Measurements from ENCODE around the gene CNST. TPM values are rescaled to one million over a fixed set of nuclear protein-coding genes. Genes with fewer than 3 reads are reported as not detected.

The CNST gene
- total and polyA plus RNA-seq, 2 experiments from 2014 or later: 13.1 to 17.9 TPM

GRCh38 chr1:246544001-246544400 is 22.3 kb upstream of the CNST start:
- TF ChIP-seq CTCF (IDR thresholded peaks at IDR 0.05; ENCODE audit: low read depth, low read length): no peak
- Histone ChIP-seq H3K9me3 (ENCODE audit: low read depth) (no peaks in the 10 kb centered on the region), H3K27ac (no peak overlapping the region), H3K4me3 (no peak overlapping the region), H3K4me1 (ENCODE audit: low read depth) (no peaks in the 10 kb centered on the region), H3K27me3 (no peaks in the 10 kb centered on the region), H3K36me3 (peaks cover 22% of the 10 kb centered on the region)
- no peak for DNase-seq (ENCODE audit: low read depth in 1 of 2, low spot score in 1 of 2)

GRCh38 chr1:246549665-246550064 is 16.6 kb upstream of the CNST start:
- Histone ChIP-seq H3K9me3 (ENCODE audit: low read depth) (no peaks in the 10 kb centered on the region), H3K4me1 (ENCODE audit: low read depth) (no peaks in the 10 kb centered on the region), H3K36me3 (peaks cover 16% of the 10 kb centered on the region), H3K27me3 (no peaks in the 10 kb centered on the region), H3K27ac (no peak overlapping the region), H3K4me3 (no peak overlapping the region)
- DNase-seq (ENCODE audit: low read depth in 1 of 2, low spot score in 1 of 2): no peak
- TF ChIP-seq CTCF (IDR thresholded peaks at IDR 0.05; ENCODE audit: low read depth, low read length): no peak

- Histone ChIP-seq H3K9me3 (ENCODE audit: low read depth) (no peaks in the 10 kb centered on the region), H3K27ac (no peak overlapping the region), H3K36me3 (peaks cover 16% of the 10 kb centered on the region), H3K4me3 (no peak overlapping the region), H3K4me1 (ENCODE audit: low read depth) (no peaks in the 10 kb centered on the region), H3K27me3 (no peaks in the 10 kb centered on the region)
- no peak for DNase-seq (ENCODE audit: low read depth in 1 of 2, low spot score in 1 of 2)
- no peak for TF ChIP-seq CTCF (IDR thresholded peaks at IDR 0.05; ENCODE audit: low read depth, low read length)
Measured at GRCh38 chr1:246550402-246550801, 15.9 kb upstream of the CNST start.

GRCh38 chr1:246552110-246552509 is 14.1 kb upstream of the CNST start:
- Histone ChIP-seq H3K4me3 (no peak overlapping the region), H3K27me3 (no peaks in the 10 kb centered on the region), H3K9me3 (ENCODE audit: low read depth) (no peaks in the 10 kb centered on the region), H3K4me1 (ENCODE audit: low read depth) (no peaks in the 10 kb centered on the region), H3K27ac (no peak overlapping the region), H3K36me3 (peaks cover 31% of the 10 kb centered on the region)
- no peak for DNase-seq (ENCODE audit: low read depth in 1 of 2, low spot score in 1 of 2)
- no peak for TF ChIP-seq CTCF (IDR thresholded peaks at IDR 0.05; ENCODE audit: low read depth, low read length)

- Histone ChIP-seq H3K36me3 (peaks cover 31% of the 10 kb centered on the region), H3K9me3 (ENCODE audit: low read depth) (no peaks in the 10 kb centered on the region), H3K4me3 (no peak overlapping the region), H3K27me3 (no peaks in the 10 kb centered on the region), H3K27ac (no peak overlapping the region), H3K4me1 (ENCODE audit: low read depth) (no peaks in the 10 kb centered on the region)
- no peak for DNase-seq (ENCODE audit: low read depth in 1 of 2, low spot score in 1 of 2)
- TF ChIP-seq CTCF (IDR thresholded peaks at IDR 0.05; ENCODE audit: low read depth, low read length): no peak
Measured at GRCh38 chr1:246554201-246554600, 12.1 kb upstream of the CNST start.

GRCh38 chr1:246558041-246558440 is 8.2 kb upstream of the CNST start:
- no peaks in the 10 kb centered on the region for H3K4me1 ChIP-seq (ENCODE audit: low read depth)
- DNase-seq (ENCODE audit: low read depth in 1 of 2, low spot score in 1 of 2): no peak
- H3K27me3 ChIP-seq: no peaks in the 10 kb centered on the region
- peaks cover 32% of the 10 kb centered on the region for H3K36me3 ChIP-seq
- no peak overlapping the region for H3K27ac ChIP-seq
- H3K9me3 ChIP-seq (ENCODE audit: low read depth): no peaks in the 10 kb centered on the region
- TF ChIP-seq CTCF (IDR thresholded peaks at IDR 0.05; ENCODE audit: low read depth, low read length): no peak
- H3K4me3 ChIP-seq: no peak overlapping the region

All from cardiac muscle cell (in vitro differentiated cells and primary cell).